GM12801 (cell line): ENCODE measurements around the gene ATP8B4.

Source experiments
- CTCF ChIP-seq: IDR thresholded peaks from one replicate; pipeline ENCODE4 v1.5.1; 2011; ENCODE audit warnings: control low read depth; ENCODE audit not compliant: insufficient read length; ENCODE audit errors: extremely low read depth

The ATP8B4 gene

DNA sequence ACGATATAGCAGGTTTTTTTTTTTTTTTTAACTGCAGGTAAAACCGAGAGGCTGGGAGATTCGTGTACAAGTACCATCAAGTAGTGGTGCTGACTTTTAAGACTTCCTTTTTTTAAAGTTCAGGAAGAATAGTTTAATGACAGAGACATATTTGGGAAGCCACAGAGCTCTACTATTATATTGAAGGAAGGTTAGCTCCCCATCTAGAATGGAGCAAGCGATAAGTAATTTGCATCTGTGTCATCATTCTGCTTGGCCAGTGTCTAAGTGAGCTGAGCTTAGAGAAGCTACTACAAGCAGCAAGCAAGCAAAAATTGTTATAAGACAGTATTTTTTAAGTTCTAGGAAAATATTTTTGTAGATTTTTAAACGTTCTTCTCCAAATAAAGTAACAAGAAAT is 203.2 kb downstream of the ATP8B4 start:
- no peak for TF ChIP-seq CTCF

GRCh38 chr15:49908933-49909295 is 210.1 kb downstream of the ATP8B4 start:
- TF ChIP-seq CTCF, result no peak

DNA sequence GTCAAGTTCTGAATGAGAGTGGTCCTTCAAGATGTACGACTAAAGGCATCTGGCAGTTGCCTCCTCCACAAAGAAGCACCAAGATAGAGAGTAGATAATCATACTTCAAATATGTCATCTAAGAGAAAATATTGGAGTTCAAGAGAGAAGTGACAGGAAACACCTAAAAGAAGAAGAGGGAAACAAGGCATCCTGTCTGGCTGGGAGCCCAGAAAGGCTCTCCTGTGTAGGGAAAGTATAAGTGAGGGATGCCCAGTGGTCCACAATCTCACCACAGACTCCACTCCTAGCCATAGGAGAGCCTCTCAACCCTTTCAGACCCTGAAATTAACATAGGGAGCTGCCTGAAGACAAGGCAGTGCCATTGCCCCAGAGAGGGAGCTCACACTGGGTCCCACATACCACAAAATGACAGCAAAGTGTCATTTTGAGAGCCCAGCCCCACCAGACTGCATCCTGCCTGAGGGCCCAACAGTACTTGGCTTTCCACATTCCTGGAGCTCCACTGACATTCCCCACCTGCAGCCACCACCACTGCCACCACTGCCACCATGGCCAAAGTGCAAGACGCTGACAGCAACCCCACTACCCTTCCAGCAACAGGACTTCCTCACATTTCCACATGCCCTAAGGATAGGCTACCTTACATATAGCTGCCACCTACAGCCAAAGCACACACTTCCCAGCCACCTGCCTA is 210.6 kb downstream of the ATP8B4 start:
- no peak for TF ChIP-seq CTCF

GRCh38 chr15:49906966-49907365 is 212.1 kb downstream of the ATP8B4 start:
- no peak for TF ChIP-seq CTCF

DNA sequence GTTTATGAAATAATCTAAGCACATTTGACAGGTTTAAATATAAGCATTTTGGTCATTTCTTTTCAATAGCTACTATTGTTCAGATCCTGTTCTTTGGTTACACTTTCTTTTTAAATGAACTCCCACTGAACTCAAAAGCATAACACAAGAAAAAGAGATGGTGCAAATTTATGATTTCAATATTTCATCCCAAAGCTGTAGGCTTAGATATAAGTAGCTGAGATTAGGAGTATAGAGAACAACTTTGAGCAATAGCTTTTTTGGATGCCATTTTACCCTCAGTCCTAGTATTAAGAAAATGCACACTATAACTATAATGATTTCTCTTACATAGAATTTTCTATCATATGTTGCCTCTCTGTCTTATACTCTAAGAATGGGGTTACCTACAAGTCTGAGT is 213.8 kb downstream of the ATP8B4 start:
- TF ChIP-seq CTCF, result no peak

DNA sequence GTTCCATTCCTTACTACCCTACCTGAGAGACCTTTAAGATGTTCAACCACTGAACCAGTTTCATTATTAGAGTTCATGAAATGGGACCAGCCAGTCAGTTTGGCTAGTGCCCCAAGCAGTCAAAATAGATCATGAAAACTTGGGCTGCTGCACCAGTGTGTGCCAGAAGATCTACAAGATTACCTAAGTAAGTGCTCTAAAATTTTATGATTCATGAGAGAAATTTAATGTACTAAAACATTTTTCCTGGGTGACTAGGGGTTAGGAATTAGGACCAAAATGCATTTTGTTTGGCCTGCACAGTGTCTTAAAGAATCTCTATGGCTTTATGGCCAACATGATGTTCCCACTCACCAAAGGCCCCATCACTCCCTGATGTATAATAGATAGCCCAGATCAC is 214.7 kb downstream of the ATP8B4 start:
- no peak for TF ChIP-seq CTCF

DNA sequence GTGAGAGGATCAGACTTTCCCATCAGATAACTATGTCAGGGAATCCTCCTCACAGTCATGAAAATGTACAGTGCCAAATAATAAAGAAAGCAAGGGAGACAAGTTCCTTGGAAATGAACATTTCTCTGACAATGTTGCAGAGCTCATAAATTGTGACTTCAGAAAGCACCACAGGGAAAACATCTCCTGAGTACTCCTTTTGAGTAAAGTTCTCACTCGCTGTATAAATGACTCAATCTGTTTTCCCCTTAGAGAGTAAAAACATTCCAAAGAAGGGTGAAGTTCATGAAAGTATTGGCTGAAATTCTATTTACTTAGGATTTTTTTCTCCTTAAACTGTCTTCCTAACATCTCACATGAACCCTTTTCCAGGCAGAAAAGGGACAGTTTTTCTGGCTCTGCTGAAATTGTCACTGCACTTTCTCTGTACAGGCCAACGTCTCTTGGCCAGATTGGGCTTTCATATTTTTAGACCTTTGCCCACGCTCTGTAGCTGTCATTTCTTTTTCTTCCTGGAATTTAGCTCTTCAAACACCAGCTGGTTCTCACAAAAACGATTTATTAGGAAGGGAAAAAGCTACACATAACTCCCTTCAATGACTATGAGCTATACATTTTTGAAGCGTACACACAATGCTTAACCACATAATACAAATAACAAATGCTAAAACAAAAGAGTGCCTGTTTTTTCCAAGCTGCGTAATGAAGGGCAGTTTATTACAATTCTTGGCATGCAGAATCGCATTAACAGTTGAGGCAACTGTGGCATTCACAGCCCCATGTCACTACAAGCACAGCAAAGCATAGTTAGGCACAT is 216.1 kb downstream of the ATP8B4 start:
- no peak for TF ChIP-seq CTCF
